HG03432 (cell line): ENCODE measurements around the gene OBSCN.

Source experiments
- ATAC-seq: cut with Tn5 transposase; IDR thresholded peaks from one replicate; pipeline ENCODE4 v1.9.1; 2021; ENCODE audit warnings: mild to moderate bottlenecking, moderate library complexity; ENCODE audit not compliant: unreplicated experiment

Gene OBSCN

GRCh38 chr1:228207851-228208821 is at the start of gene OBSCN:
OBSCN (plus strand) TSS chr1:228208044; CDS start chr1:228211784, 3,740 bp downstream.
- no peak for ATAC-seq

- ATAC-seq: no peak
These were observed 49.5 kb upstream of the OBSCN start for GRCh38 chr1:228158151-228159007.

DNA sequence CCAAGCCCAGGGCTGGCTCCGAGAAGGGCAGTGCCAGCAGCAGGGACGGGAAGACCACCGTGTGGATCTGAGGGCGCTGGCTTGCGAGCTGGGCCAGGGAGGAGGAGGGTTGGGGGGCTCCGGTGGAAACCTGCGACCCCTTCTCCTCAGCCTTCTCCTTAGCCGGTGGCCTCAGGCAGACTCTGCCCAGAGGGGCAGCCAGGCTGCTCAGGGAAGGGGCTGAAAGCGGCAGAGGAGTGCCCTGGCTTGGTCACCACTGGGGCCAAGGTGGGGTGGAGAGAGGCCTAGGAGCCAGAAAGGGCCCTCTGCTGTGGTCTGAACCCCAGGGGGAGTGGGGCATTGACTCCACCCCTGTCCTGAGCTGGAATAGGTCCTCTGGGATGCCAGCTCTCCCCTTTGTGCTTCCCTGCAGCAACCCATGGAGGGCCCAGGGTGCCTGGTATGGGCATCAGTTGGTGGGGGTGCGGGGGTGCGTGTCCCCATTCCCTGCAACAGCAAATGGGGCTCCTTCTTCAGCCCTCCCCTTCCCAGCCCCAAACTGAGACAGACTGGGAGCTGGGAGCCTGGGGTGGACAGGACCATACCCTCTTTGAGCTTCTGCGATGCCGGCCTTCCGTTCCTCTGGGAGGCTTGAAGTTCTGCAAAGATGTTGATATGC is 48.7 kb upstream of the OBSCN start:
- no peak for ATAC-seq

GRCh38 chr1:228160201-228160761 is 47.6 kb upstream of the OBSCN start:
- no peak for ATAC-seq

GRCh38 chr1:228161362-228161761 is 46.5 kb upstream of the OBSCN start:
- ATAC-seq: no peak

GRCh38 chr1:228161866-228162265 is 46.0 kb upstream of the OBSCN start:
- no peak for ATAC-seq

DNA sequence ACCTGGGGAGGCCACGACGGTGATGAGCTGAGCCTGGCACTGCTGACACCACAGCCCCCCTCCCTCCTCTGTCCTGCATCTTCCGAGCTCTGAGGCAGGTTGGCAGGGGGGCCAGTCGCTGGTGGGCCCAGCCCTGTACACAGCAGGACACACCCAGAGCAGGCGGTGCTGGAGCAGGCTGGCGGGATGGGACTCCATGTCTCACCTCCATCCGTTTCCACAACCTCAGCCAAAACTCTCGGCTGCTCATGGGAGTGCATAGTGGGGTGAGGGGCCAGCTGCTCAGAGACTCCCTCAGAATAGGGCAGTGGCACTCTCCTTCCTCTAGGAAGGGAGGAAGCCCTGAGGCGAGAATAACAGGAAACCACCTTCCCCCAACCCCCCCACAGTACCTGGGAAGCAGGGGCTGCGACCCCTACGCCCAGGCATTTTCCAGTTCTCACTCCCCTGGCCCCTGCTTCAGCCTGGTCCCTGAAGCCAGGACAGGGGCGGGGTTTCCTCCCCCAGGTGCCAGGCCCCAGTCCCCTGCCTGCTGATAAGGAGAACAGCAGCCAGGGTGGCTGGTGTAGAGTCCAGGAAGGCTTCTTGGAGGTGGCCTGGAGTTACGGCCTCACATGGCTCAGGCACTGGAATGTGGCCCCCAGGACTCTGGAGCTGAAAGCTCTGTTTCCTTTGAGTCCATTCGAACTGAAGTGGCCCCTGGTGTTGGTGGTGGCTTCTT is 45.4 kb upstream of the OBSCN start:
- no peak for ATAC-seq

DNA sequence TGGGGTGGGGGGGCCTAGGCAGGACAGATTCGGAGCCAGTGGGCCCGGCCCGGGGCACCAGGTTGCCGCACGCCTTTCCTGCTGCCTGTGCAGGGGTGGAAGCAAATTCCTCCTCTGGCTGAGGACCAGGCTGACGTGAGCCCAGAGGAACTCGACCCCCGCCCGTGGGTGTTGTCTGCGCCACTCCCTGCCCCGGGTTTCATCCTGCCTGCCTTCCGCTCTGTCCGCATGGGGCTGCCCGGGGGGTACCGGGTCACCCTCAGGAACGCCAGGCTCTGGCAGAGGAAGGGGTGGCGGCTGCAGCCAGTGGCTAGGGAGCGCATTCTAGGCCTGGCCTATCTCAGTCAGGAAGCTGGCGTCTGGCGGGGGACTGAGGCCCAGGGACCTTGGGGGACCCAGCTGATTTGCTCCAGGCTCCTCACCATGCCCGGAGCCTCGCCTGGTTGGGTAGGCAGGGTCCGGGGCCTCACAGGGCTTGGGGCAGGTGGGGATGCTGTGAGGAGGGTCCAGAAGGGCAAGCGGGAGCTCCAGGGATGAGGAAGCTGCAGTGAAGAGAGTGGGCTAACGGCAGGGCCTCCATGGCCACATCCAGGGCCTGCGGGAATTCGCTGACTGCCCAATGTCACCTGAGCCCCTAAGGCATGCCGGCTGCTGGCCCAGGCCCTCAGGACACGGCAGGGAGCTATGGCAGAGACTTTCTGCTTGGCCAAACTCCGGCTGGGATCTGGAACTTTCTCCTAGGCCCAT is 44.7 kb upstream of the OBSCN start:
- ATAC-seq: no peak

DNA sequence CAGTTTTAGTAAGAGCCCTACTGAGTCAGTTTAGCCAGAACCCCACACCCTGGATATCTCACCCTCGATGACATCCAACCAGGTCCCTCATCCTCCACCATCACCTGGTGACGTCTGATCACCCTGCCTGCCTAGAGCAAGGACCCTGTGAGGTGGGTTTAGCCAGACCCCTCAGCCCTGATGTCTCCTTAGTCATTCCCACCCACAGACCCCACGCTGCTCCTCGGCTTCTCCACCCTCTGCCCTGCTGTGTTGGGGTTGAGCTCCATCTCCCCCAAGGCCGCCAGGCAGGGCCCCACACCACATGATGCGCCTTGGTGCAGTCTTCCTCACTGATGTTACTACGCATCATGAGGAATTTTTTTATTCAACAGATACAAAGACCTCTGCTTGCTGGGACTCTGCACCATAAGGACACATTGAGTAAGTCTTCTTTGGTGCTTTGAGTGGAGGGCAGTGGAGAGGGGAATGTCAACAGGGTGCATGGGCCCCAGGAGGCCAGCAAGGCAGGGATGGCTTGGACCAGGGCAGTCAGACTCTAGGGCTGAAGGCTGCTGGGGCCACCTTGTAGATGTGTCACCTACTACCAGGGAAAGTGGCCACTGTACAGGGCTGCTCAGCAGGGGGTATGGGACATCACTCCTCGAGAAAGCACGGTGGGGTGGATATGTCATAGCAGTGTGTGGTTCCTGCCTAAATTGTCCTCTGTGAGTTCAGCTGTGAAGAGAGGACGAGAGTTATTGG is 43.9 kb upstream of the OBSCN start:
- ATAC-seq: no peak

GRCh38 chr1:228164561-228165371 is 43.1 kb upstream of the OBSCN start:
- ATAC-seq: no peak

DNA sequence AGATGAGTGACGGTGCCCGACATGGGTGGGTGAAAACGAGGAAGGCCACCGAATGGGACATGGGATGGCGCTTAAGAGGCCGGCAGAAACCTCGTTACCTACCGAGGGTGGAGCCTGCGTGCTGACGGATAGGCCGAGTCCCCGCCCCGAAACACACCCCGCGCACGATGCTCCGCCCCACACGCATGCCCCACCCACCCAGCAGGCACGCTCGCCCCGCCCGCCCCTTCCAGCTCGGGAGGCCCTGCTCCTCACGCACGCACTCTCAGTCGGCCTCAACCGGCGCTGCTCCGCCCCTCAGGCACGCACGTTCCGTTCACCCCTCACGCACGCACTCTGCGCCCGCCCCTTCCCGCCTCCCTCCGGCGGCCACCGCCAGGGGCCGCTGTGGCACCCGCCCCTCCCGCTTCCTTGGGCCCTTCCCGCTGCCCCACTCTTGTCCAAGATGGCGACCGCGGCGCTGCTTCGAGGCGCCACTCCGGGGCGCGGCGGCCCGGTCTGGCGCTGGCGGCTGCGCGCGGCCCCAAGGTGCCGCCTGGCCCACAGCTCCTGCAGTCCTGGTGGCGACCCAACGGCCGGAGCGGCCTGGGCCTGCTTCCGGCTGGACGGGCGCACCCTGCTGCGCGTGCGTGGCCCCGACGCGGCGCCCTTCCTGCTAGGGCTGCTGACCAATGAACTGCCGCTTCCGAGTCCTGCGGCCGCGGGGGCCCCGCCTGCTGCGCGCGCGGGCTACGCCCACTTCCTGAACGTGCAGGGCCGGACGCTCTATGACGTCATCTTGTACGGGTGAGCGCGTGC is 42.3 kb upstream of the OBSCN start, which contains the start of gene IBA57:
IBA57 (plus strand) TSS at position 433 of the 798 bp plus-strand sequence; CDS start at position 446, 13 bp downstream.
- ATAC-seq: peak; percentile 82

DNA sequence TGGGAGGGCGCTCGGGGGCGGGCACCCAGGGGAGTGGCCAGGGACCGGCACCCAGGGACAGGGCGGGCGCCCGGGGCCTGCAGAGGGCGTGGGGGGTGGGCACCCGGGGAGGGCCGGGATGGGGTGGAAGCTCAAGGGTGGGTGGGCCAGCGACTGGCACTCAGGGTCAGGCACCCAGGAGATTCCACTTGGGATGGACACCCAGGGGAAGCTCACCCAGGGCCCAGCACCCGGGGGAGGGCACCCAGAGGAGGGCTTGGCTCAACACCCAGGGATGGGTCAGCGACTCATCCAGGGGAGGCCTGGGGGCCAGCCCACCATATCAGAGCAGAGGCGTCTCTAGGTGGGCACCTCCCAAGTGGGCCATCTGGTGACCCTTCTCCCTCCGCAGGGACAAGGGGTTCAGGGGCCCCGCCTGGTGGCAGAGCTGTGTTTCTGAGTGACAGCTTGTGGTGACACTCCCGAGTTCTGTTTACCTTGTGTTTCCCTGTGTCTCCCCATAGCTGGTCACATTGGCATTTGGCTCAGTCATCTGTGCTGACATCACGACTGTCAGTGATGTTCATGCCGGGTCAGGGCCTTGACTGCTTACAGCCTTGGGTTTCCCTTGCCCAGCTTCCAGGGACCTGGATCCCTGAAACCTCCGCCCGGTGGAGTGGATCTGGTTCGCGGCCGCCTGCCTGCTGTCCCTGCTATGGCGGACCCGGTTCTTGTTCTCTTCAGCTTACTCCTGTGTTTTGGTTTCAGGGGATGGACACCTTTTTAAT is 41.5 kb upstream of the OBSCN start:
- peak; percentile 25 for ATAC-seq

GRCh38 chr1:228168563-228169270 is 39.1 kb upstream of the OBSCN start:
- ATAC-seq: no peak

GRCh38 chr1:228169345-228169744 is 38.5 kb upstream of the OBSCN start:
- ATAC-seq: no peak

- ATAC-seq: no peak
These were observed 37.2 kb upstream of the OBSCN start for GRCh38 chr1:228170666-228171065.
